Sigmoid colon (tissue), 7 donors: ENCODE data around the gene SLC23A3. TPM values are rescaled to one million over a fixed set of nuclear protein-coding genes. Genes with fewer than 3 reads are reported as not detected.
A peak's percentile ranks its signal among the peaks of the same experiment; 100 is the strongest.

Source experiments
- DNase-seq: peaks from one replicate; pipeline ENCODE4 v3.0.0-alpha.2; 2019
- H3K27ac ChIP-seq, 4 donors: fragments of 200-600 bp; sonication (generic); one replicate each; pipeline ENCODE4 v1.5.1; 2016 to 2019; ENCODE audit warnings: mild to moderate bottlenecking in 1 of 4
- H3K27me3 ChIP-seq, 3 donors: fragments of 200-600 bp; sonication (generic); one replicate each; pipeline ENCODE4 v1.5.1; 2019; ENCODE audit warnings: mild to moderate bottlenecking in 1 of 3
- H3K36me3 ChIP-seq, 4 donors: fragments of 200-600 bp; sonication (generic); one replicate each; pipeline ENCODE4 v1.5.1; 2016 to 2019
- H3K4me1 ChIP-seq, 4 donors: fragments of 200-600 bp; sonication (generic); one replicate each; pipeline ENCODE4 v1.5.1; 2017 to 2019
- H3K4me3 ChIP-seq, 4 donors: fragments of 200-600 bp; sonication (generic); one replicate each; pipeline ENCODE4 v1.5.1; 2017 to 2019; ENCODE audit warnings: mild to moderate bottlenecking in 2 of 4, moderate library complexity in 1 of 4
- H3K9me3 ChIP-seq, 4 donors: fragments of 200-600 bp in 3 of 4; sonication (generic) in 3 of 4; one replicate each; pipeline versions ENCODE4 v1.5.1 to v1.6.1; 2013 to 2019
- CTCF ChIP-seq, 4 experiments: fragments of 450-650 bp in 3 of 4; fragments of 200-600 bp in 1 of 4; IDR thresholded peaks; one replicate each; pipeline ENCODE4 v1.5.1; 2016 to 2019; ENCODE audit warnings: antibody characterized with exemption in 4 of 4, mild to moderate bottlenecking in 3 of 4, moderate library complexity in 2 of 4
- EP300 ChIP-seq, 4 donors: sonication (generic); formaldehyde crosslinking; IDR thresholded peaks; one replicate each; pipeline ENCODE4 v1.6.1; 2017; ENCODE audit warnings: antibody characterized with exemption in 4 of 4
- POLR2A ChIP-seq, 2 donors: fragments of 450-650 bp; IDR thresholded peaks; one replicate each; pipeline ENCODE4 v1.6.1; 2016; ENCODE audit warnings: antibody characterized with exemption in 2 of 2, mild to moderate bottlenecking in 2 of 2, moderate library complexity in 2 of 2
- POLR2AphosphoS5 ChIP-seq, 4 donors: sonication (generic); formaldehyde crosslinking; IDR thresholded peaks; one replicate each; pipeline ENCODE4 v1.6.1; 2017; ENCODE audit warnings: antibody characterized with exemption in 4 of 4
- WGBS, 2 donors: extraction: QIAGEN DNeasy Blood & Tissue Kit; methylation state at CpG; one replicate each; pipeline ENCODE4 v1.1.7; 2013; 5-methylcytosine and 5-hydroxymethylcytosine counted together
- intact Hi-C: fragments of 100-400 bp; cut with DNase I; formaldehyde crosslinking; loops from one replicate; pipeline ENCODE4 v1.15.1; 2023
- polyA plus RNA-seq, 3 donors: library from polyadenylated mRNA; stranded (reverse); fragments of 200-250 nt; gene quantifications; one replicate each; pipeline ENCODE4 v1.2.3, GENCODE V29; 2013
- total RNA-seq, 4 donors: library from RNA; depleted of rRNA; stranded (reverse); fragments of >200 nt; gene quantifications; one replicate each; pipeline ENCODE4 v1.1.0, GENCODE V29; 2016
- donor health status: healthy with polysubstance abuse.
- donor health status: Bipolar disorder and iron deficiency.
- donor health status: healthy.

SLC23A3 gene
- total and polyA plus RNA-seq, 7 donors = 0.14 to 6.5 (median 0.99) TPM

- H3K9me3 ChIP-seq = no peaks in the 10 kb centered on the region
- 83 to 88% methylated on average over 12 of the region's 12 CpGs for WGBS, 2 donors
- H3K4me3 ChIP-seq = no peak overlapping the region
- DNase-seq = peak; percentile 26
- H3K4me1 ChIP-seq = no peaks in the 10 kb centered on the region
- TF ChIP-seq POLR2AphosphoS5 (IDR thresholded peaks at IDR 0.05) (no peak), EP300 (IDR thresholded peaks at IDR 0.05) (no peak), POLR2A (IDR thresholded peaks at IDR 0.05) (no peak), CTCF (IDR thresholded peaks at IDR 0.05) (no peak)
- no peaks in the 10 kb centered on the region for H3K36me3 ChIP-seq
- intact Hi-C loops = no loop called here
- no peak overlapping the region for H3K27ac ChIP-seq
- peaks cover 0 to 13% (median 0%) of the 10 kb centered on the region in 3 donors for H3K27me3 ChIP-seq
Measured at GRCh38 chr2:219199470-219200211, 29.8 kb upstream of the SLC23A3 start.

DNA sequence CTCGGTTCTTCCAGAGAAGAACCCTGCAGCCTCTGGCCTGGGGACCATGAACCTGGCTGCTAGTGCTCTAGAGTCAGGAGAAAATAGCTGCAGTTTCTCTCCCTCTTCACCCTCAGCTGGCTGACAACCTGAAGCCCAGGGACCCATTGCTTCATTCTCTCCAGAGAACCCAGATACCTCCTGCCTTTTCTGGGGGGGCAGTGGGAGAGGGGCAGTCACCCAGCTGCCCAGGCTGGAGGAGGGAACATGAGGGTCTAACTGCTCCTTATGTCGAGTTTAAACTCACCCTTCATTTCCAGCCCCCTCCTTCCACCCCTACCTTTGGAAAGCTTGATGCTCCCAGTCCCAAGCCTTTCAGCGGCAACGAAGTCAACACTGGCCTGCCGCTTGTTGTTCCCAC is 29.1 kb upstream of the SLC23A3 start:
- H3K4me1 ChIP-seq = no peaks in the 10 kb centered on the region
- intact Hi-C loops = no loop called here
- DNase-seq = no peak
- 79 to 89% methylated on average over 5 of the region's 5 CpGs for WGBS, 2 donors
- H3K27ac ChIP-seq = no peak overlapping the region
- H3K27me3 ChIP-seq = peaks cover 0 to 13% (median 0%) of the 10 kb centered on the region in 3 donors
- H3K9me3 ChIP-seq = no peaks in the 10 kb centered on the region
- no peaks in the 10 kb centered on the region for H3K36me3 ChIP-seq
- no peak overlapping the region for H3K4me3 ChIP-seq
- no peak for TF ChIP-seq POLR2A (IDR thresholded peaks at IDR 0.05)
- TF ChIP-seq CTCF (IDR thresholded peaks at IDR 0.05) = no peak
- no peak for TF ChIP-seq POLR2AphosphoS5 (IDR thresholded peaks at IDR 0.05)
- TF ChIP-seq EP300 (IDR thresholded peaks at IDR 0.05) = no peak

GRCh38 chr2:219197388-219197787 is 27.6 kb upstream of the SLC23A3 start:
- no peak for DNase-seq
- no peak for TF ChIP-seq POLR2AphosphoS5 (IDR thresholded peaks at IDR 0.05)
- TF ChIP-seq POLR2A (IDR thresholded peaks at IDR 0.05) = no peak
- no peak for TF ChIP-seq CTCF (IDR thresholded peaks at IDR 0.05)
- no peak for TF ChIP-seq EP300 (IDR thresholded peaks at IDR 0.05)
- intact Hi-C loops = no loop called here
- Histone ChIP-seq H3K27ac (no peak overlapping the region), H3K27me3 (peaks cover 0 to 13% (median 0%) of the 10 kb centered on the region in 3 donors), H3K4me1 (no peaks in the 10 kb centered on the region), H3K36me3 (no peaks in the 10 kb centered on the region), H3K9me3 (no peaks in the 10 kb centered on the region), H3K4me3 (no peak overlapping the region)
- 98 to 100% methylated on average over 1 of the region's 1 CpG for WGBS, 2 donors

GRCh38 chr2:219186754-219187456 is 17.1 kb upstream of the SLC23A3 start:
- Histone ChIP-seq H3K27ac (no peak overlapping the region), H3K9me3 (no peaks in the 10 kb centered on the region), H3K4me1 (no peaks in the 10 kb centered on the region), H3K36me3 (peaks cover 9 to 35% (median 21%) of the 10 kb centered on the region in 4 donors), H3K27me3 (no peaks in the 10 kb centered on the region), H3K4me3 (no peak overlapping the region)
- TF ChIP-seq POLR2AphosphoS5 (IDR thresholded peaks at IDR 0.05) (no peak), EP300 (IDR thresholded peaks at IDR 0.05) (no peak), CTCF (IDR thresholded peaks at IDR 0.05) (no peak), POLR2A (IDR thresholded peaks at IDR 0.05) (no peak)
- 84 to 88% methylated on average over 7 of the region's 7 CpGs for WGBS, 2 donors
- peak; percentile 24 for DNase-seq
- intact Hi-C loops = no loop called here
